Epithelial cell of prostate (primary cell): ENCODE results near the gene ASMT.
"Not testable (repeated sequence)": the region's sequence is repeated elsewhere in the genome, so short reads cannot be mapped to it uniquely, and the experiment has no call there.

Source experiments
- DNase-seq: peaks from one replicate; pipeline ENCODE4 v3.0.0-alpha.2; 2011; ENCODE audit warnings: low read depth, low spot score
- H3K27ac ChIP-seq: fragments of 450-650 bp; 2 replicates; pipeline ENCODE4 v1.5.1; 2017; ENCODE audit warnings: mild to moderate bottlenecking

ASMT gene

DNA sequence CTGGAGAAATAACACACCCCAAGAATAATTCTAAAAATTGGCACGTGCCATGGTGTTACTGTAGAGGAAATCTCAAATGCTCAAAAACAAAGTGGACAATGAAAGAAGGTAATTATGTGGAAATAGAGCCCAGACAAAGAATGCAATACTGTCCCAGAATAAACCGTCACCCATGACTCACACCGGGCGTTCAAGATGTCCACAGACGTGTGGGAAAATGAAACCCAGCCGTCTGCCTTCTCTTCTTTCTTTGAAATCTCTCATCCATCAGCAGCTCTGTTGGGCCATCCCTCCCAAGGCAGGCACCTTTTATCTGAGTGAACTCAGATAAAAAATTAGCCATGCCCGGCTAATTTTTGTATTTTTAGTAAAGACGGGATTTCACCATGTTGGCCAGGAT is 70.0 kb downstream of the ASMT start:
- DNase-seq, H3K27ac ChIP-seq: not testable (repeated sequence)

DNA sequence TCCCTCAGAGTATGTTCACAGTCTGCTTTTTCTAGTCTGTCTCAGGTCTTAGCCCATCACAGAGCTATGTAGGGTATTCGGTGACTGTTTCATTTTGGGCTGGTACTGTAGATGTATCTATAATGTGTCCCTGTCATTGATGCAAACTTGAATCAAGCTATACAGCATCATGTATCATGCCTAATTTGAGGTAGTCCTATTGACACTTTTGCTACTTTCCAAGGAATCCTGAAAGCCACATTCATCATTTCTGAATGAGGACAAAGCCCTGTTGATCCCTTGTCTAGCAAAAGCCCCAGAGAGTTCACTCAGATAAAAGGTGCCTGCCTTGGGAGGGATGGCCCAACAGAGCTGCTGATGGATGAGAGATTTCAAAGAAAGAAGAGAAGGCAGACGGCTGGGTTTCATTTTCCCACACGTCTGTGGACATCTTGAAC is 70.6 kb downstream of the ASMT start:
- not testable (repeated sequence) for H3K27ac ChIP-seq, DNase-seq

DNA sequence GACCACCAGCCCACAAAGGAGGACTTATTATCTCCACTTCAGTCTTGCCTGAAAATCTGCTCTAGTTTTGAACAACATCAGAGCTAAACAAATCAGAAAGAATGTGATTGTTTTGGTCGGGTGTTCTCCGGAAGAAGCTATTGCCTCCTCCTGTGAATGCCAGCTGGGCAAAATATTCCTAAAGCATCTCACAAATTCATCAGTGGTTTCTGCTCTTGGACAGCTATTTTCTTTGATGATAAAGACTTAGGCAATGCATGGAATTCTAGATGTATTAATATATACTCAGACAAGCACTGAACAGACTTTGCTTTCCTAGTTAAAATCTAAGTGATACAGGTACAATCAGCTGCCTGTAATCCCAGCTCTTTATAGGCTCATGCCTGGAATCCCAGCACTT is 71.8 kb downstream of the ASMT start:
- no peak for DNase-seq
- no peak overlapping the region for H3K27ac ChIP-seq
